ENCODE data around the gene SPATA6L.

- TF ChIP-seq BCLAF1 (IDR thresholded peaks at IDR 0.05) (no peak), E2F4 (IDR thresholded peaks at IDR 0.05; ENCODE audit: low read depth, low read length) (no peak), HDAC2 (IDR thresholded peaks at IDR 0.05) (no peak), CTCF (IDR thresholded peaks at IDR 0.05 in 2 of 3, conservative IDR thresholded peaks at IDR 0.05 in 1 of 3; ENCODE audit: control insufficient read depth in 2 of 3, extremely low read depth in 1 of 3, insufficient read depth in 1 of 3, low read depth in 3 of 3, low read length in 3 of 3) (no peak), KDM1A (IDR thresholded peaks at IDR 0.05; ENCODE audit: borderline replicate concordance) (no peak), EP300 (IDR thresholded peaks at IDR 0.05; ENCODE audit: borderline replicate concordance in 1 of 2, control insufficient read depth in 1 of 2, low read depth in 2 of 2, low read length in 2 of 2) (no peak), PRDM15 (CRISPR knock-in tag; IDR thresholded peaks at IDR 0.05) (no peak), STAT3 (IDR thresholded peaks at IDR 0.05; ENCODE audit: low read depth, low read length) (no peak), POLR2AphosphoS5 (IDR thresholded peaks at IDR 0.05; ENCODE audit: low read length) (no peak), EZH2 (IDR thresholded peaks at IDR 0.05; ENCODE audit: borderline replicate concordance, control insufficient read depth, low read depth, low read length) (no peak), SMC3 (IDR thresholded peaks at IDR 0.05; ENCODE audit: borderline replicate concordance, low read length) (no peak), POLR2A (IDR thresholded peaks at IDR 0.05; ENCODE audit: low read depth, low read length) (no peak), SMARCA5 (IDR thresholded peaks at IDR 0.05) (no peak)
Measured at GRCh38 chr9:4709380-4709779, 43.1 kb upstream of the SPATA6L start.

Data from GM12878 (cell line).